Ascending aorta (tissue), 2 donors: ENCODE measurements around the gene FAM216A. TPM values are rescaled to one million over a fixed set of nuclear protein-coding genes. Genes with fewer than 3 reads are reported as not detected.
A peak's percentile ranks its signal among the peaks of the same experiment; 100 is the strongest.

Experiments
- DNase-seq, 2 donors: peaks; one replicate each; pipeline ENCODE4 v3.0.0-alpha.2; 2019; ENCODE audit warnings: low spot score in 2 of 2
- H3K27ac ChIP-seq, 2 donors: fragments of 200-600 bp; sonication (generic); one replicate each; pipeline ENCODE4 v1.5.1; 2016 to 2017; ENCODE audit warnings: mild to moderate bottlenecking in 1 of 2
- H3K27me3 ChIP-seq: fragments of 200-600 bp; sonication (generic); one replicate; pipeline ENCODE4 v1.5.1; 2017
- H3K36me3 ChIP-seq, 2 donors: fragments of 200-600 bp; sonication (generic); one replicate each; pipeline ENCODE4 v1.5.1; 2016
- H3K4me1 ChIP-seq, 2 donors: fragments of 200-600 bp; sonication (generic); one replicate each; pipeline ENCODE4 v1.5.1; 2016 to 2017; ENCODE audit warnings: mild to moderate bottlenecking in 1 of 2
- H3K4me3 ChIP-seq, 2 donors: fragments of 200-600 bp; sonication (generic); one replicate each; pipeline ENCODE4 v1.5.1; 2016 to 2017; ENCODE audit warnings: mild to moderate bottlenecking in 1 of 2
- H3K9me3 ChIP-seq, 2 donors: fragments of 200-600 bp; sonication (generic); one replicate each; pipeline ENCODE4 v1.5.1; 2016
- intact Hi-C: fragments of 100-400 bp; cut with DNase I; formaldehyde crosslinking; loops from one replicate; pipeline ENCODE4 v1.15.1; 2023
- total RNA-seq: library from RNA; depleted of rRNA; stranded (reverse); fragments of >200 nt; gene quantifications from one replicate; pipeline ENCODE4 v1.1.0, GENCODE V29; 2016
- TF ChIP-seq, protein P1 (sequence below), 3 experiments: fragments of 200-600 bp in 2 of 3; fragments of 450-650 bp in 1 of 3; sonication (generic) in 2 of 3; IDR thresholded peaks; one replicate each; pipeline ENCODE4 v1.5.1; 2016 to 2019; ENCODE audit warnings: antibody characterized with exemption in 3 of 3, mild to moderate bottlenecking in 1 of 3, moderate library complexity in 1 of 3

Gene FAM216A
- total RNA-seq, 1 donor from 2014 or later = 2.1 TPM

- Histone ChIP-seq H3K4me1 (peaks cover 6 to 23% of the 10 kb centered on the region in 2 donors), H3K36me3 (peaks cover 0 to 5% of the 10 kb centered on the region in 2 donors), H3K9me3 (no peaks in the 10 kb centered on the region), H3K4me3 (no peak overlapping the region), H3K27ac (peak overlapping the region in 1 of 2 donors; percentile 76), H3K27me3 (no peaks in the 10 kb centered on the region)
- TF ChIP-seq, protein P1, sequence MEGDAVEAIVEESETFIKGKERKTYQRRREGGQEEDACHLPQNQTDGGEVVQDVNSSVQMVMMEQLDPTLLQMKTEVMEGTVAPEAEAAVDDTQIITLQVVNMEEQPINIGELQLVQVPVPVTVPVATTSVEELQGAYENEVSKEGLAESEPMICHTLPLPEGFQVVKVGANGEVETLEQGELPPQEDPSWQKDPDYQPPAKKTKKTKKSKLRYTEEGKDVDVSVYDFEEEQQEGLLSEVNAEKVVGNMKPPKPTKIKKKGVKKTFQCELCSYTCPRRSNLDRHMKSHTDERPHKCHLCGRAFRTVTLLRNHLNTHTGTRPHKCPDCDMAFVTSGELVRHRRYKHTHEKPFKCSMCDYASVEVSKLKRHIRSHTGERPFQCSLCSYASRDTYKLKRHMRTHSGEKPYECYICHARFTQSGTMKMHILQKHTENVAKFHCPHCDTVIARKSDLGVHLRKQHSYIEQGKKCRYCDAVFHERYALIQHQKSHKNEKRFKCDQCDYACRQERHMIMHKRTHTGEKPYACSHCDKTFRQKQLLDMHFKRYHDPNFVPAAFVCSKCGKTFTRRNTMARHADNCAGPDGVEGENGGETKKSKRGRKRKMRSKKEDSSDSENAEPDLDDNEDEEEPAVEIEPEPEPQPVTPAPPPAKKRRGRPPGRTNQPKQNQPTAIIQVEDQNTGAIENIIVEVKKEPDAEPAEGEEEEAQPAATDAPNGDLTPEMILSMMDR (IDR thresholded peaks at IDR 0.05) = no peak
- intact Hi-C loops = no loop called here
- no peak for DNase-seq
Measured at GRCh38 chr12:110538869-110539622, 70.4 kb downstream of the FAM216A start.

Other genes starting within 250 kb of the FAM216A start
- 185 TPM for gene ATP2A2, start 187.6 kb upstream of the FAM216A start, total RNA-seq
- gene ANAPC7, start 65.1 kb upstream of the FAM216A start, total RNA-seq = 34.7 TPM
- gene ARPC3, start 18.5 kb upstream of the FAM216A start, total RNA-seq = 76.5 TPM
- 5.6 TPM for gene GPN3, start 588 bp upstream of the FAM216A start, total RNA-seq
- 35.9 TPM for gene VPS29, start 33.3 kb downstream of the FAM216A start, total RNA-seq
- gene RAD9B, start 33.5 kb downstream of the FAM216A start, total RNA-seq = not detected
- 12.3 TPM for gene PPTC7, start 114.5 kb downstream of the FAM216A start, total RNA-seq
- gene TCTN1, start 145.3 kb downstream of the FAM216A start, total RNA-seq = 28.4 TPM
- gene HVCN1, start 220.3 kb downstream of the FAM216A start, total RNA-seq = 1.3 TPM